Prostate gland (tissue), 2 donors: Measurements from ENCODE around the gene KSR2.

Experiments used
- POLR2A ChIP-seq: fragments of 450-650 bp; IDR thresholded peaks from one replicate; pipeline ENCODE4 v1.6.1; 2016; ENCODE audit warnings: antibody characterized with exemption, mild to moderate bottlenecking
- POLR2AphosphoS5 ChIP-seq: sonication (generic); formaldehyde crosslinking; IDR thresholded peaks from one replicate; pipeline ENCODE4 v1.6.1; 2017; ENCODE audit warnings: antibody characterized with exemption
- TF ChIP-seq, protein P1 (sequence below), 4 experiments: fragments of 200-600 bp in 2 of 4; fragments of 450-650 bp in 2 of 4; sonication (generic) in 2 of 4; IDR thresholded peaks; 1 replicate in 3 of 4; 2 replicates in 1 of 4; pipeline ENCODE4 v1.5.1; 2016 to 2019; ENCODE audit warnings: antibody characterized with exemption in 4 of 4, mild to moderate bottlenecking in 2 of 4, moderate library complexity in 2 of 4

DNA sequence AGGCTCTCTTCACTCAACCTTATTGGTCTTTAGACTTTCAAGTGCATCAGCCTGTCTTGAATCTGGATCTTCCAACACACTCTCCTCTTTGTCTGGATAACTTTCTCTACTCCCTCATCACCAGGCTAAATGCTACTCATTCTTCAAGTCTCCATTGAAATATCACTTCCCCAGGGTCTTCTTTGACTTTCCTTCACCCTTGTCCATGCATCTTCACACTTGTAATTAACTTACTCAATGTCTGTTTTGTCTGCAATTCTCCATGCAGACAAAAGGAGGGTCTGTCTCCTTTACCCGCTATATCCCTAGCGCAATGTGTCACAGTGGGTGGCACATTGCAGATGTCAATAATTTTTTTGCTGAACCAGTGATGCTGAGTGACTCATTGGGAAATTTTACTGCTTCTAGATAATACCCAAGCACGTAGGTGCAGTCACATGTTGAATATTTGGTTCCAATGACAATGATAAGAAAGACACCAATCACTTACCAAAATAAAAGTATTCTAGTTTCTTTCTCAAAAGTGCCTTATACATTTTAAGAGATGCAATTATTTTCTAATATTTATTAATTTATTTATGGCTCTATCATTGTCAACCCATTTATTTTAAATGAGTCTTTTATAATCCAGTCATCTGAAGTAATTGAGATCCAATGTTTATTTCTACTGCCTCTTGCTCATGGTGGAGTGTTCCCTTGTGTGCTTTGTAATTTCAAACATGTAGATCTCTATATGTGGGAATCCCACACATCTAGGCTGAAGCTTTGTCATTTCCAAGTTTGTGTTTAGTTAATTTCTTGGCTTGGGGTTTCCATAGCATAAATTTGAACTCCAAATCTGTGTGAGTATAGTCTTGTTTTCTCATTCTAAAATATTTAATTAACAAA is 26.0 kb upstream of the KSR2 start:
- TF ChIP-seq, protein P1, sequence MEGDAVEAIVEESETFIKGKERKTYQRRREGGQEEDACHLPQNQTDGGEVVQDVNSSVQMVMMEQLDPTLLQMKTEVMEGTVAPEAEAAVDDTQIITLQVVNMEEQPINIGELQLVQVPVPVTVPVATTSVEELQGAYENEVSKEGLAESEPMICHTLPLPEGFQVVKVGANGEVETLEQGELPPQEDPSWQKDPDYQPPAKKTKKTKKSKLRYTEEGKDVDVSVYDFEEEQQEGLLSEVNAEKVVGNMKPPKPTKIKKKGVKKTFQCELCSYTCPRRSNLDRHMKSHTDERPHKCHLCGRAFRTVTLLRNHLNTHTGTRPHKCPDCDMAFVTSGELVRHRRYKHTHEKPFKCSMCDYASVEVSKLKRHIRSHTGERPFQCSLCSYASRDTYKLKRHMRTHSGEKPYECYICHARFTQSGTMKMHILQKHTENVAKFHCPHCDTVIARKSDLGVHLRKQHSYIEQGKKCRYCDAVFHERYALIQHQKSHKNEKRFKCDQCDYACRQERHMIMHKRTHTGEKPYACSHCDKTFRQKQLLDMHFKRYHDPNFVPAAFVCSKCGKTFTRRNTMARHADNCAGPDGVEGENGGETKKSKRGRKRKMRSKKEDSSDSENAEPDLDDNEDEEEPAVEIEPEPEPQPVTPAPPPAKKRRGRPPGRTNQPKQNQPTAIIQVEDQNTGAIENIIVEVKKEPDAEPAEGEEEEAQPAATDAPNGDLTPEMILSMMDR (IDR thresholded peaks at IDR 0.05): no peak
- no peak for TF ChIP-seq POLR2A
- TF ChIP-seq POLR2AphosphoS5: no peak
